ENCODE measurements around the gene ACTN4.

The ACTN4 gene

DNA sequence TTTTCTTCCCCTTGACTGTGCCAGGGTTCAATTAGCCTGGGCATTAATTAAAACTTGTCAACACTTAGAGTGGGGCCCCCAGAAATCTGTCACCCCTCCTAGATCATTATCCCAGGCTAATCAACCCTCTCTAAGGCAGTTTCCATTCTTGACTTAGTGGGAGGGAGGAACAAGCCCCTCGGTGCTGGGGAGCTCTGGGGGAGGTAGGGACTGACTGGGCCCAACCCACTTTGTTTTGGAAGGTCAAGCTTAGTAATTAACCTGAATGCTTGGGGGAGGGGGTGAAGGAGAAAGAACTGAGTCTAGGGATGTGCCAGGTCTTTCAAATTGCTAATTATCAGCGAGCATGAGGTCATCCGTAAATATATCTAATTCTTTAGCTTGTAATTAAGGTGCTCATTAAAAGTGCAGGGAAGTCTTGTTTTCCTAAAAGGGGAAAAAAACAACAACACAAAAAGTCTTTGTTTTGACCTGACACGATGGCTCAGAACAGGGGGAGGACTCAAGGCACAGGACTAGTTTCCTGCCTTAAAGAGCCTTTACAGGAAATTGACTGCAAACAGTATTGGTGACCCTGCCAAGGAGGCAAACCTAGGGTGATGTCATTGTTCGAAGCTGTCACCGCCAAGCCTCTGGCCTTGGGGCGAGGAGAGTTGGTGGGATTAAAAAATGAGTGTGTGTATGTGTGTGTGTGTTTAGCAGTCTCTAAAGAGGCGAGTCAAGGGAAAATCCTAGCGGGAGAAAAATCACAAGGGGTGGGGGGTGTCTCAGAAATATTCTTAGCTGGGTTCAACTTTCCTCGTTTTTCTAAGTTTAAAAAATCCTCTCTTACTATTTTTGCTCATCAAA lies 19.4 kb downstream of the ACTN4 start:
- no peak overlapping the region for H3K4me3 ChIP-seq (ENCODE audit: low read depth, low read length)
- peak; percentile 36 for DNase-seq (ENCODE audit: low read depth)
- in situ Hi-C loops (cut with HindIII; ENCODE audit: low sequenced_read_pairs) = no loop called here
- no peak for TF ChIP-seq CTCF (IDR thresholded peaks at IDR 0.05; ENCODE audit: low read depth, low read length, missing control alignments)

GRCh38 chr19:38667661-38668171 lies 20.3 kb downstream of the ACTN4 start:
- in situ Hi-C loops (cut with HindIII; ENCODE audit: low sequenced_read_pairs) = no loop called here
- peak; percentile 72 for DNase-seq (ENCODE audit: low read depth)
- H3K4me3 ChIP-seq (ENCODE audit: low read depth, low read length) = no peak overlapping the region
- TF ChIP-seq CTCF (IDR thresholded peaks at IDR 0.05; ENCODE audit: low read depth, low read length, missing control alignments) = no peak

GRCh38 chr19:38669552-38669951 lies 22.1 kb downstream of the ACTN4 start:
- no peak overlapping the region for H3K4me3 ChIP-seq (ENCODE audit: low read depth, low read length)
- DNase-seq (ENCODE audit: low read depth) = no peak
- TF ChIP-seq CTCF (IDR thresholded peaks at IDR 0.05; ENCODE audit: low read depth, low read length, missing control alignments) = no peak
- in situ Hi-C loops (cut with HindIII; ENCODE audit: low sequenced_read_pairs) = no loop called here

DNA sequence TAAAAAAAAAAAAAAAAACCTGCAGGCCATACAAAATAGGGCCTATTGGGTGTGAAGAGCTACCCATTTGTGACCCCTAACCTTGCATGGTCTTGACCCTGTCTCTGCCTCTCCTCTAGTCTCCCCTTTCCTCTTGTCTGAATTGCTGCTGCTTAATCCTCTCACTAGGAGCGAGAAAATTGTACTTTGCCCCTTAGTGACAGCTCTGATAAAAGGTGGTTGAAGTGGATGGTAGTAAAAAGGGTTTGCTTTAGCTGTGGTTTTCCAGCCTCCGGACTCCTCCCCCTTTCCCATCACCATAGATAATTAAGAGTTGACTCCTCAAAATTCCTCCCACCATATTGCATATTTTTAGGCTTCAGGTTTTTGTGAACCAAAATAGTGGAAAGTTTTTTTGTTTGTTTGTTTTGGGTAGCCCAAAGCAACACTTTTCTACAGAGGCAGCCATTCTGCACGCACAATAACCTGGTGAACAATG lies 23.5 kb downstream of the ACTN4 start:
- DNase-seq (ENCODE audit: low read depth) = no peak
- in situ Hi-C loops (cut with HindIII; ENCODE audit: low sequenced_read_pairs) = no loop called here
- no peak overlapping the region for H3K4me3 ChIP-seq (ENCODE audit: low read depth, low read length)
- no peak for TF ChIP-seq CTCF (IDR thresholded peaks at IDR 0.05; ENCODE audit: low read depth, low read length, missing control alignments)

DNA sequence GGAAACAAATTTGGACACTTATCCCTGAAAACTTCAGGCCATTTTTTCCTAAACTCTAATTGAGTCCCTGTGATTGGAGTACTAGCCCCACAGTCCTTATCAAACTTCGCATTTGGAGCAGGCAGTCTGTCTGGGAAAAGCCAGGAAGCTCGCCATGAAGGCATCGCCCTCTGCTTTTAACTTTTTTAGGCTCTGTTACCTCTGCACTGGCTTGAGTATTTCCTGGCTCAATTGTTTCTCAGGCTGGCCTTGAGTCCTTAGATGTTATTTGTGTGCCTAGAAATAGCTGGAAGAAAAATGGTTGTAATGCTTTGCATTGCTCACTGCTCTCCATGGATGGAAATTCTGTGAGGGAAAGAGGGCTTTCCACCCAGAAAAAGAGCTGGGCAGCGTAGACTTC lies 24.2 kb downstream of the ACTN4 start:
- in situ Hi-C loops (cut with HindIII; ENCODE audit: low sequenced_read_pairs) = no loop called here
- no peak for DNase-seq (ENCODE audit: low read depth)
- no peak for TF ChIP-seq CTCF (IDR thresholded peaks at IDR 0.05; ENCODE audit: low read depth, low read length, missing control alignments)
- no peak overlapping the region for H3K4me3 ChIP-seq (ENCODE audit: low read depth, low read length)

- in situ Hi-C loops (cut with HindIII; ENCODE audit: low sequenced_read_pairs) = no loop called here
- no peak for DNase-seq (ENCODE audit: low read depth)
- H3K4me3 ChIP-seq (ENCODE audit: low read depth, low read length) = no peak overlapping the region
- TF ChIP-seq CTCF (IDR thresholded peaks at IDR 0.05; ENCODE audit: low read depth, low read length, missing control alignments) = no peak
Measured at GRCh38 chr19:38673030-38673429, 25.6 kb downstream of the ACTN4 start.

All from astrocyte of the cerebellum (primary cell).